Fibroblast of villous mesenchyme (primary cell): ENCODE data around the gene CEACAM19. TPM values are rescaled to one million over a fixed set of nuclear protein-coding genes. Genes with fewer than 3 reads are reported as not detected.
A peak's percentile ranks its signal among the peaks of the same experiment; 100 is the strongest.
"Not testable (repeated sequence)": the region's sequence is repeated elsewhere in the genome, so short reads cannot be mapped to it uniquely, and the experiment has no call there.

ENCODE experiments used
- DNase-seq: peaks from one replicate; pipeline ENCODE4 v3.0.0-alpha.2; 2010; ENCODE audit warnings: low read depth
- H3K4me3 ChIP-seq: 2 replicates; pipeline ENCODE4 v1.5.1; 2011; ENCODE audit warnings: low read depth, mild to moderate bottlenecking, low read length
- total RNA-seq: library from RNA; depleted of rRNA; stranded (reverse); fragments of >200 nt; gene quantifications from 2 replicates; pipeline ENCODE4 v1.2.3, GENCODE V29; 2012
- TF ChIP-seq, protein P1 (sequence below): IDR thresholded peaks from 2 replicates; pipeline ENCODE4 v1.5.1; 2012; ENCODE audit warnings: low read depth, mild to moderate bottlenecking, low read length; ENCODE audit not compliant: insufficient read depth

CEACAM19 gene
- total RNA-seq, 1 donor = 5.6 TPM

DNA sequence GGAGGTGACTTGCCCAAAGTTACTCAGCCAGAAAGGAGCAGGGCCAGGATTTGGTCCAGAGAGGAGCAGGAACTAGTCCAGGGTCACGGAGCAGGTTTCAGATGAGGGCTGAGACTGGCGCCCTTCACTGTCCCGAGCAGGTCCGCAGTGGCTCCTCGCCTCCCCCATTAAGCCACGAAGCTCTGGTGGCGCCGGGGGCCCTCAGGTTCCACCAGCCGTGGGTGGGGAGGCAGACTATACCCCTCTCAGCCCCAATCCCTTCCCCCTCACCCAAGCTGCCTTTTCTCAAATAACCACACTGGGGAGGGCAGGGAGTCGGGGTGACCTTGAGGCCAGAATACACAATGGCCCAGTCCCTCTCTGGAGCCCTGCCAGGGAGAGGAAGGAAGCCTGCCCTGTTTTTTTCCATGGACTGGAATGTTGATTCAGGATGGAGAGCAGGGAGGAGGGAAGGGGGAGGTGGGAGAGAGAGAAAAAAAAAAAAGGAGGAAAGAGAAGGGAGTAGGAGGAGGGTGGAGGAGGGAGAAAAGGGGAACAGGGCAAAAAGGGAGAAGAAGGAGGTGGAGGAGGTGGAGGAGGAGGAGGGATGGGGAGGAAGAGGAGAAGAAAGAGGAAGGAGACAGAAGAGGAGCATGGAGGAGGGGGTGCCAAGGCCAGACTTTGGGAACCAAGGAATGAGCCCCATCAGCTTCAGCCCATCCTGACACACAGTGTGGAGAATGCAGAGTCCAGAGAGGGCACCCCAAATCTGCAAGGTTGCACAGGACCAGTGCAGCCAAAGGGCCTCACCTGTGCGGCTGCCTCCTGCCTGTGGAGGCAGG lies 47.4 kb downstream of the CEACAM19 start:
- H3K4me3 ChIP-seq = peak overlapping the region; percentile 10
- peak; percentile 78 for DNase-seq
- TF ChIP-seq, protein P1, sequence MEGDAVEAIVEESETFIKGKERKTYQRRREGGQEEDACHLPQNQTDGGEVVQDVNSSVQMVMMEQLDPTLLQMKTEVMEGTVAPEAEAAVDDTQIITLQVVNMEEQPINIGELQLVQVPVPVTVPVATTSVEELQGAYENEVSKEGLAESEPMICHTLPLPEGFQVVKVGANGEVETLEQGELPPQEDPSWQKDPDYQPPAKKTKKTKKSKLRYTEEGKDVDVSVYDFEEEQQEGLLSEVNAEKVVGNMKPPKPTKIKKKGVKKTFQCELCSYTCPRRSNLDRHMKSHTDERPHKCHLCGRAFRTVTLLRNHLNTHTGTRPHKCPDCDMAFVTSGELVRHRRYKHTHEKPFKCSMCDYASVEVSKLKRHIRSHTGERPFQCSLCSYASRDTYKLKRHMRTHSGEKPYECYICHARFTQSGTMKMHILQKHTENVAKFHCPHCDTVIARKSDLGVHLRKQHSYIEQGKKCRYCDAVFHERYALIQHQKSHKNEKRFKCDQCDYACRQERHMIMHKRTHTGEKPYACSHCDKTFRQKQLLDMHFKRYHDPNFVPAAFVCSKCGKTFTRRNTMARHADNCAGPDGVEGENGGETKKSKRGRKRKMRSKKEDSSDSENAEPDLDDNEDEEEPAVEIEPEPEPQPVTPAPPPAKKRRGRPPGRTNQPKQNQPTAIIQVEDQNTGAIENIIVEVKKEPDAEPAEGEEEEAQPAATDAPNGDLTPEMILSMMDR = no peak

DNA sequence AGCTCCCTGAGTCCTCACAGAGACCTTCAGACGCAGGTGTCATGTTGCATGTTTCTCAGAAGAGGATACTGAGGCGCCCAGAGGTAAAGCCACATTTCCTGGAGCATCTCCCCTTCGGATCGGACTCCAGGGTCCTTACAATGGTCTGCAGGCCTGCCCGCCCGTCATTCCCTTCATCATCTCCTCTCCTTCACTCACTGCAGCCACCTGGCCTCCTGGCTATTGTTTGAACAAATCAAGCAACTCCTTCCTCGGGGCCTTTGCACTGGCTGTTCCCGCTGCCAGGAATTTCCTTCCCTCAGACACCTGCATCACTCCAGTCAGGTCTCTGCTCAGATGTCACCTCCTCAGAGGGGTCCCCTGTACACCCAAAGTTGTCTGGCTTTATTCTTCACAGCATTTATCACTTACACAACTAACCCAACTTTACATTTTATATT lies 48.0 kb downstream of the CEACAM19 start:
- DNase-seq = no peak
- TF ChIP-seq, protein P1 = no peak
- H3K4me3 ChIP-seq = no peak overlapping the region

DNA sequence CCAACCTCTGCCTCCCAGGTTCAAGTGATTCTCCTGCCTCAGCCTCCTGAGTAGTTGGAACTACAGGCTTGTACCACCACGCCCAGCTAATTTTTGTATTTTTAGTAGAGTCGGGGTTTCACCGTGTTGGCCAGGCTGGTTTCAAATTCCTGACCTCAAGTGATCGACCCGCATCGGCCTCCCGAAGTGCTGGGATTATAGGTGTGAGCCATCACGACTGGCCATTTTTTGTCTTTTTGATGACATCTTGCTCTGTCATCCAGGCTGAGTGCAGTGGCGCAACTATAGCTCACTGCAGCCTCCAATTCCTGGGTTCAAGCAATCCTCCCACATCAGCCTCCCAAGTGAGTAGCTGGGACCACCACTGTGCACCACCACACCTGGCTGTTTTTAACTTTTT lies 49.1 kb downstream of the CEACAM19 start:
- not testable (repeated sequence) for H3K4me3 ChIP-seq, DNase-seq

DNA sequence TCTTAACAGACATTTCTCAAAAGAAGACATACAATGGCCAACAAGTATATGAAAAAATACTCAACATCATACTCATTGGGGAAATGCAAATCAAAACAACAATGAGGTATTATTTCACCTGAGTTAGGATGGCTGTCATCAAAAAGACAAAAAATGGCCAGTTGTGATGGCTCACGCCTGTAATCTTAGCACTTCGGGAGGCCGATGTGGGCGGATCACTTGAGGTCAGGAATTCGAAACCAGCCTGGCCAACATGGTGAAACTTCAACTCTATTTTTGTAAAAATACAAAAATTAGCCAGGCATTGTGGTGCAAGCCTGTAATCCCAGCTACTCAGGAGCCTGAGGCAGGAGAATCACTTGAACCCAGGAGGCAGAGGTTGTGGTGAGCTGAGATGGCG lies 49.7 kb downstream of the CEACAM19 start:
- DNase-seq = no peak
- H3K4me3 ChIP-seq = no peak overlapping the region
- TF ChIP-seq, protein P1 = no peak

DNA sequence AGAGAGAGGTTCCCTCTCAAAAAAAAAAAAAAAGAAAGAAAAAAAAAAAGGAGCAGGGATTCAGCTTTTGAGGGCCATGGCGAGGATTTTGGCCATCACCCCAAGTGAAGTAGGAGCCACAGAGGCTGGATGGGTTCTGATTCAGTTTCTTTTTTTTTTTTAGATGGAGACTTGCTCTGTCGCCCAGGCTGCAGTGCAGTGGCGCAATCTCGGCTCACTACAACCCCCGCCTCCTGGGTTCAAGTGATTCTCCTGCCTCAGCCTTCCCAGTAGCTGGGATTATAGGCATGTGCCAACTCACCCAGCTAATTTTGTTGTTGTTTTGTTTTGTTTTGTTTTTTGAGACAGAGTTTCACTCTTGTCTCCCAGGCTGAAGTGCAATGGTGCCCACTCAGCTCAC lies 50.1 kb downstream of the CEACAM19 start:
- H3K4me3 ChIP-seq, DNase-seq: not testable (repeated sequence)

DNA sequence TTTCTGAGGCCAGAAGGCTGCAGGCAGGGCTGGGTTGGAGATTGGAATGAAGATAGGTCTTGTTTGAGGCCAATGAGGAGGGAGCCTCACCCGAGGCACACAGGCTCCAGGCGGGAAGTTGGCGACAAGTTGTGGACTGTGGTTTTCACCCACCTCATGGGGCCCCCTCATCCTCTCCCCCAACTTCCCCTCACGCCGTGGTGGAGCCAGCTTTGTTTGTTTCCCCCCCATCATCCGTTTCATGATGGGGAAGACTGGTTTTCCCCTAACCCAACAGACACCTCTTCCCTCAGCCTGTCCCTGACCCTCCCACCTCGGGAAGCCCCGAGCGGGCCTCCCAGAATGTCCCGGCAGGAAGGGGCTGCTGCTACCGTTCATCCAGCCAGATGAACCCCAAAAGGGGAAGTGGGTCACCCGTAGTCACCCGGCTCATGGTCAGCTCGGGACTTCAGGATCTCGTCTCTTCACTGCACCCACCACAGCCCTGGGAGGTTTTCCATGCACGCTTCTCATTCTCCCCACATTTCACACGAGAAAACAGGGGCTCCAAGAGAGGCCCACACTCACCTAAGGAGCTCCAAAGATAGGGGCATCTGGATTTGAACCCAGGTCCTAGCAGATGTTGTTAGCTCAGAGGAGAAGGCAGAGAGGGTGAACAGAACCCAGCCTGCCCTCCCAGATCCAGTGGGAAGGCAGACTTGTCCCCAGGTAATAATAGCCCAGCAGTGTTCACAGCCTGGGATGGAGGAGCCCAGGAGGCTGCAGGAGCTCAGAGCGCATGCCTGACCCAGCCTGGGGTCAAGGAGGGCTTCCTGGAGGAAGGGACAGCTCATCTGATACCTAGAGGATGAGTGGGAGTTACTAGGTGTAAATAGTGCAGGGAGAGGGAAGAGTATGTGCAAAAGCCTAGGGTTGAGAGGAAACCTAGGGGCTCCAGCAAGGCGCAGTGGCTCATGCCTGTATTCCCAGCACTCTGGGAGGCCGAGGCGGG lies 51.1 kb downstream of the CEACAM19 start:
- no peak for DNase-seq
- TF ChIP-seq, protein P1 = no peak
- no peak overlapping the region for H3K4me3 ChIP-seq

DNA sequence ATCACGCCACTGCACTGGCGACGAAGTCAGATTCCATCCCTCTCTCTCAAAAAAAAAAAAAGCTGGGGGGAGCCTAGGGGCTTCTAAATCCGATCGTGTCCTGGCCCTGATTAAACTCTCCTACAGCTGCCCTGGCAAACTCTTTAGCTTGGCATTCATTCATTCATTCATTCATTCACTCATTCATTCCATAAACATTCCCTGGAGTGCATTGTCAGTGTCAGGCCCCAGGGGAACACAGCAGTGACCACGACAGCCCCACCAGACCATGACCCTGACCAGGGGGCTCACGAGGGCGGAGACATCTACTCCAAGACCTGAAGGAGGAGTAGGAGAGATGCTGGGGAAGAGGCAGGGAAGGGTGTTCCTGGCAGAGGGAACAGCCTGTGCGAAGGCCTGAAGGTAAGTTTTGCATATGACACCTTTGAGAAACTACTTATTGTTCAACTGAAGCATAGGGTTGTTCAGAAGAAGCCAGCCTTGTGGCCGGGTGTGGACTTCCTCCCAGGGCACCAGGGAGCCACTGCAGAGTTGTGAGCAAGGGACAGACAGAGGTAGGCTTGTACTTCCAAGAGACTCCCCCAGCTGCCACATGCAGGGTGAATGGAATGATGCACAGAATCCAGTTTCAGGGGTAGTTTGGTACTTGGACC lies 52.1 kb downstream of the CEACAM19 start:
- DNase-seq = no peak
- H3K4me3 ChIP-seq = no peak overlapping the region
- TF ChIP-seq, protein P1 = no peak
